Left lung (tissue), 10 donors: ENCODE measurements around the gene TRAF3IP1. TPM values are rescaled to one million over a fixed set of nuclear protein-coding genes. Genes with fewer than 3 reads are reported as not detected.

Experiments
- ATAC-seq: fragments of 200-7000 bp; cut with Tn5 transposase; one replicate; pipeline ENCODE4 v1.9.1; 2020; ENCODE audit warnings: moderate library complexity
- DNase-seq, 4 donors: peaks; one replicate each; pipeline ENCODE4 v3.0.0-alpha.2; 2013 to 2020
- H3K27ac ChIP-seq, 2 donors: fragments of 200-600 bp; sonication (generic) in 1 of 2; one replicate each; pipeline versions ENCODE4 v1.5.0 to v1.8.0; 2020 to 2021
- H3K27me3 ChIP-seq, 2 donors: fragments of 200-600 bp; sonication (generic) in 1 of 2; one replicate each; pipeline versions ENCODE4 v1.5.0 to v1.8.0; 2020 to 2021
- H3K36me3 ChIP-seq, 2 donors: fragments of 200-600 bp; sonication (generic) in 1 of 2; one replicate each; pipeline versions ENCODE4 v1.5.0 to v1.8.0; 2020 to 2021
- H3K4me1 ChIP-seq, 2 donors: fragments of 200-600 bp; one replicate each; pipeline ENCODE4 v1.8.0; 2021
- H3K4me3 ChIP-seq, 2 donors: fragments of 200-600 bp; sonication (generic) in 1 of 2; one replicate each; pipeline versions ENCODE4 v1.5.0 to v1.8.0; 2020 to 2021; ENCODE audit warnings: mild to moderate bottlenecking in 1 of 2
- H3K9me3 ChIP-seq, 2 donors: fragments of 200-600 bp; sonication (generic) in 1 of 2; one replicate each; pipeline versions ENCODE4 v1.5.0 to v1.8.0; 2020 to 2021
- CTCF ChIP-seq, 2 donors: fragments of 200-600 bp; sonication (generic) in 1 of 2; IDR thresholded peaks; one replicate each; pipeline versions ENCODE4 v1.5.0 to v1.8.0; 2021; ENCODE audit warnings: antibody characterized with exemption in 2 of 2
- intact Hi-C, 2 donors: fragments of 100-400 bp; cut with DNase I; formaldehyde crosslinking; loops; one replicate each; pipeline versions ENCODE4 v1.11.2 to v1.14.2; 2022
- polyA plus RNA-seq, 6 donors: library from polyadenylated mRNA; unstranded; fragments of 120-200 nt; gene quantifications; one replicate each; pipeline ENCODE4 v1.2.1, GENCODE V29; 2013; ENCODE audit not compliant: insufficient read length in 6 of 6
- total RNA-seq, 2 donors: library from RNA; stranded (reverse); fragmentation: NEBNext Ultra II Directional; extraction: Animal tissue kit (Norgen Biotek cat#: 25700); gene quantifications; one replicate each; pipeline ENCODE4 v1.2.1, GENCODE V29; 2021
- donor health status: DM: no; HTN: yes; CAD: no.
- donor health status: DM: no; HTN: no; CAD: no.

TRAF3IP1 gene
- total and polyA plus RNA-seq, 8 donors: 11.6 to 22.6 (median 19.7) TPM

GRCh38 chr2:238434846-238435751 is 114.8 kb downstream of the TRAF3IP1 start:
- peaks cover 8 to 17% of the 10 kb centered on the region in 2 donors for H3K4me1 ChIP-seq
- no peaks in the 10 kb centered on the region for H3K27me3 ChIP-seq
- peak overlapping the region in 1 of 2 donors; percentile 59 for H3K27ac ChIP-seq
- H3K4me3 ChIP-seq: no peak overlapping the region
- intact Hi-C loops: no loop called here
- DNase-seq (peak in 1 of 4 donors; percentile 85), ATAC-seq (no peak)
- peaks cover 0 to 4% of the 10 kb centered on the region in 2 donors for H3K9me3 ChIP-seq
- no peak for TF ChIP-seq CTCF (IDR thresholded peaks at IDR 0.05)
- H3K36me3 ChIP-seq: peaks cover 0 to 77% of the 10 kb centered on the region in 2 donors

DNA sequence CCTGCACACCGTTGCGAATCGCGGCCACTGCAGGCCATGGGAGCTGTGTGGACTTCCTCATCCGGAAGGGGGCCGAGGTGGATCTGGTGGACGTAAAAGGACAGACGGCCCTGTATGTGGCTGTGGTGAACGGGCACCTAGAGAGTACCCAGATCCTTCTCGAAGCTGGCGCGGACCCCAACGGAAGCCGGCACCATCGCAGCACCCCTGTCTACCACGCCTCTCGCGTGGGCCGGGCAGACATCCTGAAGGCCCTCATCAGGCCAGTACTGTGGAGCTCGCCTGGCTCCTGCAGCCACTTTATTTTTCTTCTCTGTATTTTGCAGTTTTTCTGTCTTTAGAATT is 115.4 kb downstream of the TRAF3IP1 start:
- ATAC-seq: no peak
- Histone ChIP-seq H3K27me3 (no peaks in the 10 kb centered on the region), H3K27ac (no peak overlapping the region), H3K9me3 (peaks cover 0 to 1% of the 10 kb centered on the region in 2 donors), H3K4me3 (no peak overlapping the region), H3K4me1 (peaks cover 8 to 17% of the 10 kb centered on the region in 2 donors), H3K36me3 (peaks cover 0 to 77% of the 10 kb centered on the region in 2 donors)
- DNase-seq: peak in 1 of 4 donors; percentile 74
- intact Hi-C loops: no loop called here
- no peak for TF ChIP-seq CTCF (IDR thresholded peaks at IDR 0.05)

- H3K27ac ChIP-seq: no peak overlapping the region
- TF ChIP-seq CTCF (IDR thresholded peaks at IDR 0.05): no peak
- peaks cover 8 to 27% of the 10 kb centered on the region in 2 donors for H3K4me1 ChIP-seq
- no peak overlapping the region for H3K4me3 ChIP-seq
- intact Hi-C loops: no loop called here
- ATAC-seq (peak; percentile 76), DNase-seq (no peak)
- H3K9me3 ChIP-seq: no peaks in the 10 kb centered on the region
- H3K27me3 ChIP-seq: no peaks in the 10 kb centered on the region
- H3K36me3 ChIP-seq: peaks cover 0 to 78% of the 10 kb centered on the region in 2 donors
Observed at GRCh38 chr2:238438856-238439849, 118.8 kb downstream of the TRAF3IP1 start.

DNA sequence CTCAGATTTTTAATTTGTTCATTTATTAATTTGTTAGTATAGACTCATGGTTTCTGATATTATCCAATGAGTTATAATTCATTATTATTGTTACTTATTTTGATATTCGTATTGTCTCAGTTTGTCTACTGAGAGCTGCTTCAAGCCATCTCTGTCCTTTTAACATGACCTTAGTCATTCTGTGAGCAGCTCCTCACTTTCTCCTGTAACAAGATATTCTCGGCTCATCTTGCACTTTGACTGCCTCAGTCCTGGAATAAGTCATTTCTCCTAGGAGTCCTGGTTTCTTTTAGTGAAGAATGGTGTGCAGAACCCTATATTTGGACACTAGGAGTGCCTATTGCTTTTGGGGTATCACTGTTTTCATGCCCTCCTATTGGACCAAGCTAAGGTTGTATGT is 119.6 kb downstream of the TRAF3IP1 start:
- Histone ChIP-seq H3K9me3 (no peaks in the 10 kb centered on the region), H3K4me1 (peaks cover 8 to 19% of the 10 kb centered on the region in 2 donors), H3K4me3 (no peak overlapping the region), H3K27ac (no peak overlapping the region), H3K36me3 (peaks cover 0 to 78% of the 10 kb centered on the region in 2 donors), H3K27me3 (no peaks in the 10 kb centered on the region)
- TF ChIP-seq CTCF (IDR thresholded peaks at IDR 0.05): no peak
- ATAC-seq (no peak), DNase-seq (no peak)
- intact Hi-C loops: no loop called here
